ENCODE data around the gene WDFY2. TPM values are rescaled to one million over a fixed set of nuclear protein-coding genes. Genes with fewer than 3 reads are reported as not detected.

The WDFY2 gene
- polyA plus RNA-seq, 1 donor from 2014 or later: 5.3 TPM

DNA sequence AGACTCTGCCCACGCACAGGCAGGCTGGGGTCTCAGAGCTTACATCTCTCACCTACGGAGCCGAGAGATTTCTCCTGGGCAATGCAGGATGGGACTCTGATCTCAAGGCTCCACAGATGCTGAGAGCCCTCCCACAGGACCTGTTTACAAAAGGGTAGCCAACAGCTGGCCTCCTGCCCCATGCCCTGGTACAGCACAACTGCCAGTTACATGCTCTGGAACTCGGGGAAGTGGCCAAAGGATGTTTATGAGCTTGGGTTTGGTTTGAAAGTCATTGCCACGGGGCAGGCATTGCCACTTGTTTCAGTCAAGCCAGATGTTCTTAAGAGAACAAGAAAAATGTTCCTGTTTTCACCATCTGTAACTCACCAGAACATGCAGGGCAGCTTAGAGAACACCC, 216.2 kb downstream of the WDFY2 start:
- Histone ChIP-seq H3K4me3 (ENCODE audit: low read length) (no peak overlapping the region), H3K9me2 (ENCODE audit: insufficient read depth, low read length) (no peaks in the 10 kb centered on the region), H3K36me3 (ENCODE audit: insufficient read depth, low read length) (no peaks in the 10 kb centered on the region), H3K27ac (ENCODE audit: low read length) (no peak overlapping the region), H3K9me3 (ENCODE audit: low read length) (no peaks in the 10 kb centered on the region), H2AFZ (ENCODE audit: low read depth, low read length) (no peak overlapping the region), H4K20me1 (ENCODE audit: insufficient read depth) (no peaks in the 10 kb centered on the region), H3K79me2 (replicated peaks; ENCODE audit: insufficient read depth, low read length) (no peaks in the 10 kb centered on the region), H3K27me3 (ENCODE audit: insufficient read depth, low read depth, low read length) (no peaks in the 10 kb centered on the region), H3K4me2 (ENCODE audit: low read length) (no peak overlapping the region), H3F3A (ENCODE audit: insufficient read depth, low read length, poor library complexity, severe bottlenecking) (peaks cover 5% of the 10 kb centered on the region), H3K9ac (ENCODE audit: low read length) (no peak overlapping the region)
- TF ChIP-seq POLR2AphosphoS5 (IDR thresholded peaks at IDR 0.05) (no peak), SMC3 (conservative IDR thresholded peaks at IDR 0.05; ENCODE audit: poor library complexity) (no peak), RAD21 (conservative IDR thresholded peaks at IDR 0.05) (no peak), TAF1 (IDR thresholded peaks at IDR 0.05; ENCODE audit: low read depth) (no peak), MXI1 (conservative IDR thresholded peaks at IDR 0.05; ENCODE audit: poor library complexity, severe bottlenecking) (no peak), EP300 (conservative IDR thresholded peaks at IDR 0.05; ENCODE audit: poor library complexity, severe bottlenecking) (no peak), EZH2 (IDR thresholded peaks at IDR 0.05; ENCODE audit: borderline replicate concordance, insufficient read depth, low read length, poor library complexity, severe bottlenecking) (no peak)
- TF ChIP-seq, protein P1, sequence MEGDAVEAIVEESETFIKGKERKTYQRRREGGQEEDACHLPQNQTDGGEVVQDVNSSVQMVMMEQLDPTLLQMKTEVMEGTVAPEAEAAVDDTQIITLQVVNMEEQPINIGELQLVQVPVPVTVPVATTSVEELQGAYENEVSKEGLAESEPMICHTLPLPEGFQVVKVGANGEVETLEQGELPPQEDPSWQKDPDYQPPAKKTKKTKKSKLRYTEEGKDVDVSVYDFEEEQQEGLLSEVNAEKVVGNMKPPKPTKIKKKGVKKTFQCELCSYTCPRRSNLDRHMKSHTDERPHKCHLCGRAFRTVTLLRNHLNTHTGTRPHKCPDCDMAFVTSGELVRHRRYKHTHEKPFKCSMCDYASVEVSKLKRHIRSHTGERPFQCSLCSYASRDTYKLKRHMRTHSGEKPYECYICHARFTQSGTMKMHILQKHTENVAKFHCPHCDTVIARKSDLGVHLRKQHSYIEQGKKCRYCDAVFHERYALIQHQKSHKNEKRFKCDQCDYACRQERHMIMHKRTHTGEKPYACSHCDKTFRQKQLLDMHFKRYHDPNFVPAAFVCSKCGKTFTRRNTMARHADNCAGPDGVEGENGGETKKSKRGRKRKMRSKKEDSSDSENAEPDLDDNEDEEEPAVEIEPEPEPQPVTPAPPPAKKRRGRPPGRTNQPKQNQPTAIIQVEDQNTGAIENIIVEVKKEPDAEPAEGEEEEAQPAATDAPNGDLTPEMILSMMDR (IDR thresholded peaks at IDR 0.05; ENCODE audit: poor library complexity, severe bottlenecking): no peak
- TF ChIP-seq, protein P2, sequence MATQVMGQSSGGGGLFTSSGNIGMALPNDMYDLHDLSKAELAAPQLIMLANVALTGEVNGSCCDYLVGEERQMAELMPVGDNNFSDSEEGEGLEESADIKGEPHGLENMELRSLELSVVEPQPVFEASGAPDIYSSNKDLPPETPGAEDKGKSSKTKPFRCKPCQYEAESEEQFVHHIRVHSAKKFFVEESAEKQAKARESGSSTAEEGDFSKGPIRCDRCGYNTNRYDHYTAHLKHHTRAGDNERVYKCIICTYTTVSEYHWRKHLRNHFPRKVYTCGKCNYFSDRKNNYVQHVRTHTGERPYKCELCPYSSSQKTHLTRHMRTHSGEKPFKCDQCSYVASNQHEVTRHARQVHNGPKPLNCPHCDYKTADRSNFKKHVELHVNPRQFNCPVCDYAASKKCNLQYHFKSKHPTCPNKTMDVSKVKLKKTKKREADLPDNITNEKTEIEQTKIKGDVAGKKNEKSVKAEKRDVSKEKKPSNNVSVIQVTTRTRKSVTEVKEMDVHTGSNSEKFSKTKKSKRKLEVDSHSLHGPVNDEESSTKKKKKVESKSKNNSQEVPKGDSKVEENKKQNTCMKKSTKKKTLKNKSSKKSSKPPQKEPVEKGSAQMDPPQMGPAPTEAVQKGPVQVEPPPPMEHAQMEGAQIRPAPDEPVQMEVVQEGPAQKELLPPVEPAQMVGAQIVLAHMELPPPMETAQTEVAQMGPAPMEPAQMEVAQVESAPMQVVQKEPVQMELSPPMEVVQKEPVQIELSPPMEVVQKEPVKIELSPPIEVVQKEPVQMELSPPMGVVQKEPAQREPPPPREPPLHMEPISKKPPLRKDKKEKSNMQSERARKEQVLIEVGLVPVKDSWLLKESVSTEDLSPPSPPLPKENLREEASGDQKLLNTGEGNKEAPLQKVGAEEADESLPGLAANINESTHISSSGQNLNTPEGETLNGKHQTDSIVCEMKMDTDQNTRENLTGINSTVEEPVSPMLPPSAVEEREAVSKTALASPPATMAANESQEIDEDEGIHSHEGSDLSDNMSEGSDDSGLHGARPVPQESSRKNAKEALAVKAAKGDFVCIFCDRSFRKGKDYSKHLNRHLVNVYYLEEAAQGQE (IDR thresholded peaks at IDR 0.05; ENCODE audit: borderline replicate concordance): no peak

DNA sequence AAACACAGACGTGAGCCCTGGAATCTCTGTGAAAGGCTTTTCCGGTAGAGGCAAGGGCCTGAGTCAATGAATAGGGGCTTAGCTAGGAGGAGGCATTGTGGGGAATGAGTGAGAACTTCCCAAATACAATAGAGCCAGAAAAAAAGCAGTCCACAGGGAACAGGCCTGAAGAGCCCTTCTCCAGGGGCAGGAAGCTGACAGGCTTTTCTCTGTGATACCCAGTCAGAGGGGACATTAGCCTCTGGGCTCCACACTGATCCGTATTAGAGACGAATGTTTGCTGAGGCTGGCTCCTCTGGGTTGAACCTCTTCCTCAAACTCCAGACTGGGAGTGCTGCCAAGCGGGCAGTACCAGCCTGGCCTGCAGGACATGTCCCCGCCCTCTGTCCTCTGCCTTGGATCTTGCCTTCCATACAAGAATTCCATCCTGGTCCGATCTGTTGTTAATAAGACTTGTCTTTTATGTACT, 217.4 kb downstream of the WDFY2 start:
- H3K9ac ChIP-seq (ENCODE audit: low read length): no peak overlapping the region
- H3K27ac ChIP-seq (ENCODE audit: low read length): no peak overlapping the region
- no peaks in the 10 kb centered on the region for H3K79me2 ChIP-seq (replicated peaks; ENCODE audit: insufficient read depth, low read length)
- no peaks in the 10 kb centered on the region for H3K27me3 ChIP-seq (ENCODE audit: insufficient read depth, low read depth, low read length)
- peaks cover 5% of the 10 kb centered on the region for H3F3A ChIP-seq (ENCODE audit: insufficient read depth, low read length, poor library complexity, severe bottlenecking)
- H3K4me2 ChIP-seq (ENCODE audit: low read length): no peak overlapping the region
- H3K36me3 ChIP-seq (ENCODE audit: insufficient read depth, low read length): no peaks in the 10 kb centered on the region
- no peaks in the 10 kb centered on the region for H4K20me1 ChIP-seq (ENCODE audit: insufficient read depth)
- TF ChIP-seq, protein P1 (IDR thresholded peaks at IDR 0.05; ENCODE audit: poor library complexity, severe bottlenecking): no peak
- no peak overlapping the region for H2AFZ ChIP-seq (ENCODE audit: low read depth, low read length)
- no peaks in the 10 kb centered on the region for H3K9me3 ChIP-seq (ENCODE audit: low read length)
- no peaks in the 10 kb centered on the region for H3K9me2 ChIP-seq (ENCODE audit: insufficient read depth, low read length)
- no peak overlapping the region for H3K4me3 ChIP-seq (ENCODE audit: low read length)
